GM18517 (cell line): ENCODE measurements around the gene PAK4.
"Not testable (repeated sequence)": the region's sequence is repeated elsewhere in the genome, so short reads cannot be mapped to it uniquely, and the experiment has no call there.

ENCODE experiments used
- ATAC-seq: cut with Tn5 transposase; IDR thresholded peaks from one replicate; pipeline ENCODE4 v1.9.1; 2021; ENCODE audit warnings: mild to moderate bottlenecking, moderate library complexity; ENCODE audit not compliant: unreplicated experiment

PAK4 gene

DNA sequence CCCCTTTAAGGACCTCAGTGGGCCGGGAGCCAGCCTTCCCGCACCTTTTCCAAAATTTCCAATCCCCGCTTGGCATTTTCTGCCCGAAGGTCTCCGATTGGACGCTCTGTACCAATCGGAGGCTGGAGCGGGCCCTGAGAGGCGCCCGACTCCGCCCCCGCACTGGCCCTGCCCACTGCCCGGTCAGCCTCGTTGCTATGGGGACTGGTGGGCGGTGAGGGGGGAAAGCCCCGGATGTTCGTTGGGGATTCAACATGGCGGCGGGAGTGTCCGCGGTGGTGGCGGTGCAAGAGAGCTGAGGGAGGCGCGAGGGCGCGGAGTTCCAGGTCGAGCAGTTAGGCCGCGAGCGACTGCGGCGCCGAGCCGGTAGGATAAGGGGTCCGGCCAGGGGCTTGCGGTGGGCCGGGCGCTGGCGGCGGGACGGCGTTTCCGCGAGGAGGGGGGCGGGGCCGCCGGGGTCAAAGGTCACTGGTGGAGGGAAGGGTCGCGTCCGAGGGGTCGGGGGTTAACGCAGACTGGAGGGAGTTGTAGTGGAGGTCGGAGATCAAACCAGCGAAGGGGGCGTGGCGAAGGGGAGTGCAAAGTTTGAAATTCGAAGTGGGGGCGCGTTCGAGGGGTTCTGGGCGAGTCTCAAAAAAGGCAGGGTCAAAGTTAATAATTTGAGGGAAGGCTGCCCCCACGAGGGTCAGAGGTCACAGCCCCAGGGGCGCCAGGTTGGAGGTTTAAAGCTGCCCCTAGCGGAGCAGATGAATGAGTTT, at the start of gene PAK4:
PAK4 (plus strand) TSS at position 233 of the 758 bp plus-strand sequence. CDS start 43,768 bp downstream, outside the sequence.
- peak; percentile 79 for ATAC-seq

DNA sequence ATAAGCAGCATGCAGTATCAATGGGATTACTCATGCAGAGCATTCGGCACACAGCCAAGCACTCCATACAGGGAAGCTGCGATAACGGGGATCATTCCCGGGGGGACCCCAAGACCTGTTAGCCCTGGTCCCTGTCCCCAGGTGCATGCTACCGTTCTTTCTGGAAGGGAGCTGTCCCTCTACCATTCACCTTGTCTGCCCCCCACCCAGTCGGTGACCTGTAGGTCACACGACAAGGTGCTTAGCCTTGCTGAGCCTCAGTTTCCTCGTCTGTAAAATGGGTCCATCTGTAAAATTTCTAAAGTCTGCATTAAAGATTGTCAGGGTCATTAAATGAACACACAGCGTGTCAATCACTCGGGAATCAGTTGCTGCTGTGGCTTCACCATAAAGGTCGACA, 48.3 kb upstream of the PAK4 start:
- no peak for ATAC-seq

DNA sequence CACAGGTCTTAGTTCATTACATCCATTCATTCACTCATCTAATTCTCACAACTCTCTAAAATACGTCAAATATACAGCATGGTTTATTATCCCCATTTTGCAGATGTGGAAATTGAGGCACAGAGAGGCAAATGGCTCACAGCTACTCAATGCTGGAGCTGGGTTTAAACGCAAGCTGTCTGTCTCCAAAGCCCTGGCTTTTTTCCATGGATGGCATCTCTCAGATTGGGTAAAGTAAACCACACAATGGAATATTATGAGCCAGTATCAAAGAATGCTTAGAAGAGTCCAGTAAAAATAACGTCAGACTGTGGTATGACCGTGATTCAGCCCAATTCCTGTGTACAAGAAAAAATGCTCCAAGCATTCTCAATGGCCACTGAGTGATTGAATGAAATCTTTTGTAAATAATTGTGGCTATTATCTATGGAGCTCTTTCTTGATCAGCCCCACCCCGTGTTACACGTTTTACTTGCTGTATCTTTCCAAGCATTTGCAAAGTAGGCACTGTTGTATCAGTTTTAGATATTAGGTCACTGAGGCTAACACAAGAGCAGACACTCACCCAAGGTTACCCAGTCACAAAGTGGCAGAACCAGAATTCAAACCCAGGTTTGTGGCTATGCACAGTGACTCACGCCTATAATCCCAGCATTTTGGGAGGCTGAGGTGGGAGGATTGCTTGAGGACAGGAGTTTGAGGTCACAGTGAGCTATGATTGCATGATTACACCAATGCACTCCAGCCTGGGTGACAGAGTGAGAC, 47.0 kb upstream of the PAK4 start:
- no peak for ATAC-seq

DNA sequence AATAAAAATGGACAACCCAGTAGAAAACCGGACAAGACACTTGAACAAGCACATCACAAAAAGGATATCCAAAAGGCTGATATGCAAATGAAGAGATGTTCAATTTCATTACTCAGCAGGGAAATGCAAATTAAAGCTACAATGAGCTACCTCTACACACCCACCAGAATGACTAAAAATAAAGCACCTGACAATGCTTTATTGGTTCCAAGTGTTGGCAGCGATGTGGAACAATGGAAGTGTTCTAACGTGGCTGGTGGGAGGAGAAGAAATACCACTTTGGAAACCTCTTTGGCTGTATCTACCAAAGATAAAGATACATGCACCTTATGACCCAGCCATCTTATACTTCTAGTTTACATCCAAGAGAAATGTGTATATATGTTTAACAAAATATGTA, 45.2 kb upstream of the PAK4 start:
- no peak for ATAC-seq

DNA sequence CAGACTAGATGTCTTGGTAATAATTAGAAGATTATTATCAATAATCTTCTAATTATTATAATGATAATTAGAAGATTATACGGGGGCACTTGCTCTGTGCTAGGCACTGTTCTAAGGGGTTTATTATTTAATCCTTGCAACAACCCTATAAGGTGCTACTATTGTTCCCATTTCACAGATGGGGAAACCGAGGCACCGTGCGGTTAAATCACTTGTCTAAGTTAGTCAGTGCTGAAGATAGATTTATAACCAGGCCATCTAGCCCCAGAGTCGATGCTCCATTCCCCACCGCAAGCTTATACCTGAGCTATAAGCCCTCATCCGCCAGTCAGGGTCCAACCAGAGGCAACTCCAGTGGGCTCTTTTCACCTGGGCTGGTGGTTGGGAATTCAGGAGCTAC, 43.4 kb upstream of the PAK4 start:
- no peak for ATAC-seq

DNA sequence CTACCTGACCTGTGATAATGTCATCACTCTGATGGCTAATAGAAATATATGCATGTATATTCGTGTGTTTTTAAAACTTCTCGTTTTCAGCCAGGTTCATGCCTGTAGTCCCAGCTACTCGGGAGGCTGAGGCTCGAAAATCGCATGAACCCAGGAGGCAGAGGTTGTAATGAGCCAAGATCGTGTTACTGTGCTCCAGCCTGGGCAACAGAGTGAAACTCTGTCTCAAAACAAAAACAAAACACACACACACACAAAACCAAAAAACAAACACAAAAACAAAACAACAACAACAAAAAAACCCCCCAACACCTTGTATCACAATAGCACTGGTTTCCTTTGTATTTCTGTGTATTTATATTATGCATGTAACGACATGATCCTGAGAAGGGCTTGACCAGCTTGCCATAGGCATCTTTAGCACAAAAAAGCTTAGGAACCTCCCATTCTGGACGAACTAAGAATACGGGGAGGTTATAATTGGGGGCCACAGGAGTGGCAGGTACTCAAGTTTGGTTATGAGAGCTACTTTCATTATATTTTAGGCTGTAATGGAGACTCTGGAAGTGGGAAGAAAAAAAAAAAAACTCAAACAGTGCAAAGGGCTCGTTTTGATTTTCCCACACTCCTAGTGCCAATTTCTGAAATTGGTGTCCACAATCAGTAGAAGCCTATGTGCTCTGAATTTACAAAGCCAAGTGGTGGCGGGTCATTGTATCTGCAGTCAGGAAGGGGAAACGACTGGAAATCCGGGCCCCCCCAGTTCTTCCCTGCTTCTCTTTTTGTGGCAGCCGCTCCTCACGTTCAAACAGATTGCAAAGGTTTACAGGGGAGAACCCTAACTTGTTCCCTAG, 42.6 kb upstream of the PAK4 start:
- ATAC-seq = no peak

DNA sequence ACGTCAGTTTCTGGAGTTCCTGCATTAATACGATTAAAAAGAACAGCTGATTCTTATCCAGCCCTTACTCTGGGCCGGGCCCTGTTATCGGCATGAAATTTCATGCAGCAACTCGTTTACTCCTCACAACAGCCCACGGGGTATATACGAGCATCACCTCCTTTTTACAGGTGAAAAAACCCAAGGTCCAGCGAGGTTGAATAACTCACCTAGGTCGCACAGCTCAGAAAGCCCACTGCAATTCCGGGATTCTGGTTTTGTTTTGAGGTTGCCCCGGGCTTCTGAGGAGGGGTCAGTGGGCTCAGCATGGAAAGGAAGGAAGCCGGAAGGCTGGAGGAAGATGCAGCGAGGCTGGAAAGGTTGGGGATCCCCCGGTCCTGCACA, 42.0 kb upstream of the PAK4 start:
- ATAC-seq = no peak

DNA sequence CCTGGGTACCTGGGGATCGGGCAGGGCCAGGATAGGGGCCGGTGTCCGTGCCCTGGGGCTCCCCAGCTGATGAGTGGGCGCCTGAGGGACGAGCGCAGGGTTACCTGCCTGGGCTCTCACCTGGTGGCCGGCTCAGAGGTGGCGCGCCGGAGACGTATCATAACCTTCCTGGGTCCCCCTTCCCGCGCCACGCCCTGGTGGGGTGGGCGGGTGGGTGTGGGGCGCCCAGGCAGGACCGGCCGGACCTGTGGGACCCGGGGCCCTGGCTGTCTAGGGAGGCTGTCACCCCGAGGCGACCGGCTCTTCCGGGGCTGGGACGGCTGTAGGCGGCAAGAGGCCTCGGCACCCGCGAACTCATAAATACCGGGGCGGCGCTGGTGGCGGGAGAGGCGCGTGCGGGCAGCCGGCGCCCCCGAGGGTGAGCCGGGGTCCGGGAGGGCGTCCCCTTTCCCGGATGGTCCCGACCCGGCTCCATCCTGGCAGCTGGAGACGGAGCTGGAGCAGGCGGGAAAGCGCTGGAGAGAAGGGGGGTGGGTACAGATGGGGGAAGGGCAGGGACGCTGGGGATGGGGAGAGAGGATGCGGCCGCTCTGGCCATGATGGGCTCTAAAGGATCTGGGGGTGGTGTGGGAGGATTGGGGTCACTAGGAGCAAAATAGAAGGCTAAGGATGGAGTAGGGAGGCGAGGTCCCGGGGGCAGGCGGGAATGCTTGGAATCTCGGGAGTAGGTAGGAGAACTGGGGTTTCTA, 41.4 kb upstream of the PAK4 start, which contains the start of gene ACP7:
ACP7 (plus strand) TSS at position 386 of the 749 bp plus-strand sequence. CDS start 902 bp downstream, outside the sequence.
- ATAC-seq = no peak

DNA sequence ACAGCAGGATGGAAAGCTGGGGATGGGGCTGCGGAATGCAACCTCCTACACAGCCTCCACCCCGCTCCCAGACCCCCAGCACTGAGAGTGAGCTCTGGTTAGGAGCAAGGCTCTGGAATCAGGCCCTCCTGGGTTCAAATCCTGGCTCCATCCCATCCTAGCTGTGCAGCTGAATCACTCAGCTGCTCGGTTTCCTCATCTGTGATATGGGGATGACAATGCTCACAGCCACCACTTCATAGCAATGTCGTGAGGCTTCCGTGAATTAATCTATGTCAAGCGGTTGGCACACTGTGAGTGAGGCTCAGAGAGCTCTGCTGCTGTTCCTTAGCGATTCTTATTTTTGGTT, 40.9 kb upstream of the PAK4 start:
- no peak for ATAC-seq

DNA sequence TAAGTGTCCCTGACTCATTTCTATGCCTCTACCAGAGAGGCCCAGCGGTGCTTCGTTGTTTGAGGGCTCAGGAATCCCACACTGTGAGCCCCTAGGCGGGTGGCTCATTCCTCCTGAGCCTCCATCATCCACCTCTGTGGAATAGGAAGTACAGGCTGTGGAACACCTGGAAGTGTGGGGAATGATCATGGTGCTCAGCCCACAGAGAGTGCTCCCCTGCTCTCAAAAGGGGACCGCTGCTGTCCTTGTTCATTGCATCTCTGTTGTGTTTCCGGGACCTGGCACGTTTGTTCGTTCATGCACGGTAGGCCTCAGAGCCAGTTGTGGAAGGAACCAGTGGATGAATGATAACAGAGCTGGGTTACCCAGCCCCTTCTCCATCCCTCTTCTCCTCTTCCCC, 40.2 kb upstream of the PAK4 start:
- ATAC-seq = no peak

DNA sequence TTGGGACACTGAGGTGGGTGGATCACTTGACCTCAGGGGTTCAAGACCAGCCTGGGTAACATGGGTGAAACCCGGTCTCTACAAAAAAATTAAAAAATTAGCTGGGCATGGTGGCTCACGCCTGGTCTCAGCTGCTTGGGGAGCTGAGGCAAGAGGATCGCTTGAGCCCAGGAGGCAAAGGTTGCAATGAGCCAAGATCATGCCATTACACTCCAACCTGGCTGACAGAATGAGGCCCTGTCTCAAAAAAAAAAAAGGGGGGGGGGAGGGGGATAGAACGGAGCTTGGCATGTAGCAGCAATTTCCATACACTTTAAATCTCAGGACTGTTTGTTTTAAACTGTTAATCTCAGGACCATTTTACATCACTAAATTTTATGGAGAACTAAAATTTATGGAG, 39.2 kb upstream of the PAK4 start:
- no peak for ATAC-seq

DNA sequence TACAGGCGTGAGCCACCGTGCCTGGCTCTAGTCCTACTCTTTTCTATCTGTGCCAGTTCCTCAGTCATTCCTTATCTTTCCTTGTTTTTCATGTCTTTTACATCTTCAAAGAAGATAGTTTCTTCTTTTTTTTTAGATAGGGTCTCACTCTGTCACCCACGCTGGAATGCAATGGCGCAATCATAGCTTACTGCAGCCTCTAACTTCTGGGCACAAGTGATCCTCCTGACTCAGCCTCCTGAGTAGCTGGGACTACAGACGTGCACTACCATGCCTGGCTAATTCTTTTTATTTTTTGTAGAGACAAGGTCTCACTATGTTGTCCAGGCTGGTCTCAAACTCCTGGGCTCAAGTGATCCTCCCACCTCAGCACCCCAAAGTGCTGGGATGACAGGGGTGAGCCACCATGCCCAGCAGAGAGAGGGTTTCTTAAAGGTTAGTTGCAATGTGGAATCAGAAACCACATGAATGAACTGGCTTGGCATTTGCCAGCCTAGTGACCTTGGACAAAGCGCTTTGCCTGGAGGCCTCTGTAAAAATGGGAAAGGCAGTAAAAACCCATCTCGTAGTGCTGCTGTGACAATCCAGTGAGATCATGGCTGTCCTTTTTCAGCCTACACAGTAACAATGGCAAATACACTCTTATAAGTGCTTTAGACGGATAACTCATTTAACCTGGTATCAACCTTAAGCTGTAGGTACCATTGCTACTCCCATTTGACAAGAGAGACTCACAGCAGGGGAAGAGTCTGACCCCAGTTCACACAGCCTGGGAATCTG, 37.5 kb upstream of the PAK4 start:
- no peak for ATAC-seq

DNA sequence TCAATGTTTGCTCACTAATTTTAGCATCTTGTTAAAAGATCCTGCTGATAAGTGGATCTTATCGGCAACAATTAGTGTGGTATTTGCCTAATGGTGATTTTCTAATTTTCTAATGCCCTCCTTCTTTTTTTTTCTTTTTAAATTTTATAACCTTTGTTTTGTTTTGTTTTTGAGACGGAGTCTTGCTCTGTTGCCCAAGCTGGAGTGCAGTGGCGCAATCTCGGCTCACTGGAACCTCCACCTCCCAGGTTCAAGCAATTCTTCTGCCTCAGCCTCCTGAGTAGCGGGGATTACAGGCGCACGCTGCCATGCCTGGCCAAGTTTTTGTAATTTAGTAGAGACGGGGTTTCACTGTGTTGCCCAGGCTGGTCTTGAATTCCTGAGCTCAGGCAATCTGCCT, 35.6 kb upstream of the PAK4 start:
- ATAC-seq = not testable (repeated sequence)

DNA sequence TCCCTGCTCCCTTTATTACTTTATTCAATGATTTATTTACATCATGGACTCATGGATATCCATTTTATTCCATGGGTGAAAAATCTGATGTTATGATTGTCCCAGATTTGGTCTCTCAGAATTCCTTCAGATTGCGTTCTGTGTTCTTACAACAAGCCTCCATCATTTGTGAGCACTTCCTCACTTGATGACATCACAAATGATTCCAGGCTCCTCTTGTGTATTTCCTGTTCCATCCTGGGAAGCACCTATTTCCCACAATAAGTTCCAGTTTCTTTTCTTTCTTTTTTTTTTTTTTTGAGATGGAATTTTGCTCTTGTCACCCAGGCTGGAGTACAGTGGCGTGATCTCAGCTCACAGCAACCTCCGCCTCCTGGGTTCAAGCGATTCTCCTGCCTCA, 34.7 kb upstream of the PAK4 start:
- ATAC-seq = no peak

DNA sequence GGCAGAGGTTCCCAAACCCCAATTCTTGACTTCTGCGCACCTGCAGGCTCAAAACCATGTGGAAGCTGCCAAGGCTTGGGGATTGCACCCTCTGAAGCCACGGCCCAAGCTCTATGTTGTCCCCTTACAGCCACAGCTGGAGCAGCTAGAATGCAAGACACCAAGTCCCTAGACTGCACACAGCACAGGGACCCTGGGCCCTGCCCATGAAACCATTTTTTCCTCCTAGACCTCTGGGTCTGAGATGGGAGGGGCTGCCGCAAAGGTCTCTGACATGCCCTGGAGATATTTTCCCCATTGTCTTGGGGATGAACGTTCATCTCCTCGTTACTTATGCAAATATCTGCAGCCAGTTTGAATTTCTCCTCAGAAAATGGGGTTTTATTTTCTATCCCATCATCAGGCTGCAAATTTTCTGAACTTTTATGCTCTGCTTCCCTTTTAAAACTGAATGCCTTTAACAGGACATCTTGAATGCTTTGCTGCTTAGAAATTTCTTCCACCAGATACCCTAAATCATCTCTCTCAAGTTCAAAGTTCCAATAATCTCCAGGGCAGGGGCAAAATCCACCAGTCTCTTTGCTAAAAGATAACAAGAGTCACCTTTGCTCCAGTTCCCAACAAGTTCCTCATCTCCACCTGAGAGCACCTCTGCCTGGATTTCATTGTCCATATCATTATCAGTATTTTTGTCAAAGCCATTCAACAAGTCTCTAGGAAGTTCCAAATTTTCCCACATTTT, 29.6 kb upstream of the PAK4 start:
- not testable (repeated sequence) for ATAC-seq

DNA sequence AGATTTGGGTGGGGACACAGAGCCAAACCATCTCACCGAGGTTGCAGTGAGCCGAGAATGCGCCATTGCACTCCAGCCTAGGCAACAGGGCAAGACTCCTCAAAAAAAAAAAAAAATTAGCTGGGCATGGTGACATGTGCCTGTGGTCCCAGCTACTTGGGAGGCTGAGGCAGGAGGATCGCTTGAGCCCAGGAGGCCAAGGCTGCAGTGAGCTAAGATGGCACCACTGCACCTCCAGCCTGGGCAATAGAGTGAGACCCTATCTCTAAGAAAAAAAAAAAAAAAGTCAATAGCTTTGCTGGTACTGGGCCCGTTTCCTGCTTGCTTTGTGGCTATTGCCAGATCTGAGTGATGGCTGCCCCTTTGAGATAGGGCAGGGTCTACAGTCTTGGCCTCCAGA, 28.3 kb upstream of the PAK4 start:
- no peak for ATAC-seq

DNA sequence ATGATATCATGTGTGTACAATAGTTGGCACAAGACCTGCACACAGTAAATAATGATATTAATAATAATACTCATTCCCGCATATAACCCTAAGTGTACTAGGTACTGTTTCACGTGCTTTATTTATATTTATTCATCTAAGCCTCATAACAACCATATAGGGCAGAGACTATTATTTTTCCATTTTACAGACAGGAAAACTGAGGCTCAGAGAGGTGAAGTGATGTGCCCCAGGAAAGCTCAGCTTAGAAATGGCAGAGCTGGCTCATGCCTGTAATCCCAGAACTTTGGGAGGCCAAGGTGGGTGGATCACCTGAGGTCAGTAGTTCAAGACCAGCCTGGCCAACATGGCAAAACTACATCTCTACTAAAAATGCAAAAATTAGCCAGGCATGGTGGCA, 27.9 kb upstream of the PAK4 start:
- ATAC-seq = no peak

DNA sequence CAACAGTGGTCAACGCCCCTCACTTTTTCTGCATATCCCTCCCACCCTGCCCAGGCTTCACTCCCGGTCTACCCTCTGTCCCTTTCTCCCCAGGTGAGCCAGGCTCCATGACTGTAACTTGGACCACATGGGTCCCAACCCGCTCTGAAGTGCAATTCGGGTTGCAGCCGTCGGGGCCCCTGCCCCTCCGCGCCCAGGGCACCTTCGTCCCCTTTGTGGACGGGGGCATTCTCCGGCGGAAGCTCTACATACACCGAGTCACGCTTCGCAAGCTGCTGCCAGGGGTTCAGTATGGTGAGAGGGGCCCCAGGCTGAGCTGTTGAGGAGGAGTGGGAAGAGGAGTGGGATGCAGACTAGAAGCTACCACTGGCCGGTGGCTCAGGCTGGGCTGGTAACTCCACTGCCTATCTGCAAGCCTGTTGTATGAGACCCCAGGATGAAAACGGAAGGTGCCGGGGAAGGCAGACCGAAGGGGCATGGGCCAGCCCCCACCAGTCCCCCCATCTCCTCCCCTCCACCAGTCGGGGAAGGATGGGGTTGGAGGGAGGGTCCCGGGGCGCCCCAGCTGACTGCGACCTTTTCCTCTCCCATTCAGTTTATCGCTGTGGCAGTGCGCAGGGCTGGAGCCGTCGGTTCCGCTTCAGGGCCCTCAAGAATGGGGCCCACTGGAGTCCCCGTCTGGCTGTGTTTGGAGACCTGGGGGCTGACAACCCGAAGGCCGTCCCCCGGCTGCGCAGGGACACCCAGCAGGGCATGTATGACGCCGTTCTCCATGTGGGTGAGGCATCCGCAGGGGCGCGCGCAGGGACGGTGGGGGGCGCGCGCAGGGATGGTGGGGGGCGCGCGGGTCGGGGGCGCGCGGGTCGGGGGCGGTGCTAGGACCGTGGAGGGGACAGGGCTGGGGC, 27.0 kb upstream of the PAK4 start:
- ATAC-seq = no peak
